H7 (cell line): ENCODE measurements around the gene ATCAY. TPM values are rescaled to one million over a fixed set of nuclear protein-coding genes. Genes with fewer than 3 reads are reported as not detected.
A peak's percentile ranks its signal among the peaks of the same experiment; 100 is the strongest.

Source experiments
- DNase-seq: peaks from one replicate; pipeline ENCODE4 v3.0.0; 2012
- H3K27me3 ChIP-seq: 2 replicates; pipeline ENCODE4 v1.6.0; 2011; ENCODE audit warnings: mild to moderate bottlenecking, low read length; ENCODE audit not compliant: control insufficient read depth, insufficient read depth
- H3K36me3 ChIP-seq: replicated peaks from 2 replicates; pipeline ENCODE4 v1.5.1; 2011; ENCODE audit warnings: low read length; ENCODE audit not compliant: control insufficient read depth, insufficient read depth
- H3K4me3 ChIP-seq: 2 replicates; pipeline ENCODE4 v1.5.1; 2011; ENCODE audit warnings: low read depth, mild to moderate bottlenecking, control low read depth, low read length, moderate library complexity; ENCODE audit not compliant: insufficient read depth
- total RNA-seq: library from RNA; depleted of rRNA; stranded (reverse); fragments of >200 nt; shearing (Covaris generic); gene quantifications from 2 replicates; pipeline ENCODE4 v1.2.3, GENCODE V29; 2014; rRNA removed

ATCAY gene, protein sequence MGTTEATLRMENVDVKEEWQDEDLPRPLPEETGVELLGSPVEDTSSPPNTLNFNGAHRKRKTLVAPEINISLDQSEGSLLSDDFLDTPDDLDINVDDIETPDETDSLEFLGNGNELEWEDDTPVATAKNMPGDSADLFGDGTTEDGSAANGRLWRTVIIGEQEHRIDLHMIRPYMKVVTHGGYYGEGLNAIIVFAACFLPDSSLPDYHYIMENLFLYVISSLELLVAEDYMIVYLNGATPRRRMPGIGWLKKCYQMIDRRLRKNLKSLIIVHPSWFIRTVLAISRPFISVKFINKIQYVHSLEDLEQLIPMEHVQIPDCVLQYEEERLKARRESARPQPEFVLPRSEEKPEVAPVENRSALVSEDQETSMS
- 10.2 and 17.9 TPM in 2 replicates for total RNA-seq

- Histone ChIP-seq H3K4me3 (peak within 1 kb of the TSS; percentile 65), H3K36me3 (peaks cover 1% of the 10 kb centered on the region; the same call in 1 of the 2 replicates), H3K27me3 (peaks cover 9% of the 10 kb centered on the region)
- DNase-seq = peak; percentile 97
These were observed at the start of gene ATCAY for GRCh38 chr19:3880471-3881271. TSS of gene ATCAY (plus strand) at chr19:3880685. CDS start at chr19:3885768, 5,083 bp downstream.

GRCh38 chr19:3831601-3832000 lies 48.9 kb upstream of the ATCAY start:
- peak; percentile 51 for DNase-seq
- Histone ChIP-seq H3K36me3 (no peaks in the 10 kb centered on the region), H3K4me3 (no peak overlapping the region), H3K27me3 (no peaks in the 10 kb centered on the region)

GRCh38 chr19:3832001-3832400 lies 48.5 kb upstream of the ATCAY start:
- Histone ChIP-seq H3K36me3 (no peaks in the 10 kb centered on the region), H3K27me3 (no peaks in the 10 kb centered on the region), H3K4me3 (no peak overlapping the region)
- no peak for DNase-seq

GRCh38 chr19:3833578-3834348 lies 46.7 kb upstream of the ATCAY start:
- Histone ChIP-seq H3K36me3 (no peaks in the 10 kb centered on the region), H3K4me3 (no peak overlapping the region), H3K27me3 (no peaks in the 10 kb centered on the region)
- DNase-seq = peak; percentile 58

DNA sequence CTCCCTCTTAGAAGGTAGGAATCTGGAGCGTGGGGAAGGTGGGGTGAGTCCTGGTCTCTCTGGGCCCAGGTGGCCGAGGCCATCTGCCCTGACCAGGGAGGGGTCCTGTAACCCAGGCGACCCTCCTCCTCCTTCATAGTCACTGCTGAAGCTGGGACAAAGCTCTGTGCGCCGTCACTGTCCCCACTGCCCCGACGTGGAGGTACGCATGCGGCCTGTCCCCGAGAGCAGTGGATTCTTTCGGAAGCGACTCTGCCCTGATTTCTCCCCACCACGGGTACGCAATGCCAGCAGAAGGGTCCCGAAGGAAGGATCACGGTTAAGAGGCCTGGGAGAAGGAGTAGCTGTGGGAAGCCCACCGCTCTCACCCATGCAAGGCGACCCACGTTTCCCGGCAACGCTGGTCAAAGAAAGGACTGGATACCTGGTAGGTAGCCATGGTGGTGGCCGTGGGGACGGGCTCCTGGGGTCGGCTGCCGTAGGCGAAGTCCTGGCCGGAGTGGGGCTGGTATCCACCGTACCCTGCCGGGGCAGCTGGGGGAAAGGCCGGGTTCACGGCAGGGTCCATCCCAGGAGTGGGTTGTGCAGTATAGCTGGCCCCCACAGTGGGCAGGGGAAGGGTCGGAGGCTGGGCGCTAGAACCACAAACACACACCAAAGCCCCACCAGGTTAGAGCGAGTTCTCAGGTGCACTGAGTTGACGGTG lies 46.0 kb upstream of the ATCAY start:
- no peak overlapping the region for H3K4me3 ChIP-seq
- DNase-seq = peak; percentile 59
- no peaks in the 10 kb centered on the region for H3K36me3 ChIP-seq
- H3K27me3 ChIP-seq = no peaks in the 10 kb centered on the region

DNA sequence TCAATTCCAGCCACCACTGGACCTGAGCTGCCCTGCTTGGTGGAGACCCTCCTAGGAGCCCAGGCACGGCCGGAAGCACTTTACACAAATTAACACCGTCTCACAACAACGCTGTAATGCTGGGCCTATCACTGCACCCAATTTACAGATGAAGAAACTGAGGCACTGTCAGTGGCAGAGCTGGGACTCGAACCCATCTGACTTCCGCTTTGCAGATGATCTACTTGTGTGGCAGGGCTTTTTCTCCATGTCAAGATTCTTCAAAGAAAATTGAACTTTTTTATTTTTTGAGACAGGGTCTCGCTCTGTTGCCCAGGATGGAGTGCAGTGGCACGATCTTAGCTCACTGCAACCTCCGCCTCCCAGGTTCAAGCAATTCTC lies 45.4 kb upstream of the ATCAY start:
- DNase-seq = no peak
- H3K4me3 ChIP-seq = no peak overlapping the region
- H3K27me3 ChIP-seq = no peaks in the 10 kb centered on the region
- H3K36me3 ChIP-seq = no peaks in the 10 kb centered on the region

DNA sequence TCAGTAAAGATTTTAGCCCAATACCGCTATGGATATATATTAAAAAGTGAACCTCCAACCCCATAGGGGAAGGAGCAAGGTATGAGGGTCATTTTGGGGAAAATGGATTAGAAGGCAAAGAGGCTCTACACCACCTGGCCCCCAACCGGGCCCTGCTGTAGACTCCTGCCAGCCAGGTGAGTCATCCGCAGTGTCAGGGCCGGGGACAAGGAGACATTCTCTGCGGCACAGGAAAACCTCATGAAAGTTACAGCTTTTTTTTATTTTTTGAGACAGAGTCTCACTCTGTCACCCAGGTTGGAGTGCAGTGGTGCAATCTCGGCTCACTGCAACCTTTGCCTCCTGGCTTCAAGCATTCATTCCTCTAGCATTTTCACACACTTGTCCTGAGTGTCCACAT lies 43.6 kb upstream of the ATCAY start:
- H3K36me3 ChIP-seq = no peaks in the 10 kb centered on the region
- DNase-seq = no peak
- no peaks in the 10 kb centered on the region for H3K27me3 ChIP-seq
- H3K4me3 ChIP-seq = no peak overlapping the region

- no peak overlapping the region for H3K4me3 ChIP-seq
- H3K36me3 ChIP-seq = no peaks in the 10 kb centered on the region
- no peak for DNase-seq
- H3K27me3 ChIP-seq = no peaks in the 10 kb centered on the region
These were observed 43.2 kb upstream of the ATCAY start for GRCh38 chr19:3837332-3837731.

GRCh38 chr19:3837922-3838321 lies 42.6 kb upstream of the ATCAY start:
- no peak for DNase-seq
- Histone ChIP-seq H3K27me3 (no peaks in the 10 kb centered on the region), H3K4me3 (no peak overlapping the region), H3K36me3 (no peaks in the 10 kb centered on the region)

DNA sequence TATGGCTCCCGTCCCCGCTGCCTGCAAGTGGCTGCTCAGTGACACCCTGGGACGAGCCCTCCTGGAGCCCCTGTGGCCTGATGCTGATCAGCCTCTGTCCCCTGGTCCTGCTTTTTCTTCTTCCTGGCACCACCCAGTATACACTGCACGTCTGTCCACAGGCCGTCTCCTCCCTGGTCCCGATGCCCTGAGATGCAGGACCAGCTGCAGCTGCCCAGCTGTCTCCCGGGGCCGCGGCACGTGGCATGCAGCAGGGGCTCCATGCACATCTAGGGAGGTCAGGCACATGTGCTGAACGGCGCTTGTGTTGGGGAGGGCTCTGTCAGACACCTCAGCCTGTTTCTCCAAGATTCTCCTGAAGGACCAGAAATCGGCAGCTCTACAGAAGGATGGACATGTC lies 41.8 kb upstream of the ATCAY start:
- H3K27me3 ChIP-seq = no peaks in the 10 kb centered on the region
- no peaks in the 10 kb centered on the region for H3K36me3 ChIP-seq
- DNase-seq = no peak
- H3K4me3 ChIP-seq = no peak overlapping the region

DNA sequence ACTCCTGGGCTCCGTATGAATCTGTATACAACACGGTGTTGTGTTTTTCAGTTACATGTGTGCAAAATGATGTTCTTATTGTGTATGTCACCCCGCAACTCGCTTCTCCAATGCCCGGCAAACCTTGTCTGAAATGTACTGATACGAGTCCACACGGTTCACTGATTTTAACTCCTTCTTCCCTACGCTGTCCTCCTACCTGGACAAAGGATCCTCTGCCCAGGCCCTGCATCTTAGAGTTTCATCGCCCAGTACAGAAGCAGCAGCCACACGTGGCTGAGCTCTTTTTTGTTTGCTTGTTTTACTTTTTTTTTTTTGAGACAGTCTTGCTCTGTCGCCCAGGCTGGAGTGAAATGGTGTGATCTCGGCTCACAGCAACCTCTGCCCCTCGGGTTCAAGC lies 40.5 kb upstream of the ATCAY start:
- Histone ChIP-seq H3K27me3 (no peaks in the 10 kb centered on the region), H3K36me3 (no peaks in the 10 kb centered on the region), H3K4me3 (no peak overlapping the region)
- DNase-seq = no peak

DNA sequence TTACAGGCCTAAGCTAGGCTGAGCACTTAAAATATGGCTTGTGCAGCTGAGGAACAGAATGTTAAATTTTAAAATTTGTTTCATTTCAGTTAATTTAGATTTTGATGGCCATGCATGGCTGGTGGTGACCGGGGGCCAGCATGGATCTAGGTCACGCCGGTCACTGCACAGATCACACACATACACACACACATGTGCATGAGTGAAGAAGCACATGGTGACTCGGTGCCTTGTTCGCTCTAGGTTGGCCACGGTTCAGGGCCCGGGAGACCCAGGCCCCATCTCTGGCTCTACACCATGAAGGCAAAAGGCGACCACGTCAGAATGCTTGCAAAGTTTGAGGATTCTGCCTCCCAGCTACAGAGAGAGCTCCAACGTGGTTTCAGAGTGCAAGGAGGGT lies 39.7 kb upstream of the ATCAY start:
- no peak overlapping the region for H3K4me3 ChIP-seq
- peak; percentile 35 for DNase-seq
- H3K27me3 ChIP-seq = no peaks in the 10 kb centered on the region
- H3K36me3 ChIP-seq = no peaks in the 10 kb centered on the region

GRCh38 chr19:3842948-3843347 lies 37.5 kb upstream of the ATCAY start:
- H3K4me3 ChIP-seq = no peak overlapping the region
- H3K36me3 ChIP-seq = no peaks in the 10 kb centered on the region
- no peak for DNase-seq

DNA sequence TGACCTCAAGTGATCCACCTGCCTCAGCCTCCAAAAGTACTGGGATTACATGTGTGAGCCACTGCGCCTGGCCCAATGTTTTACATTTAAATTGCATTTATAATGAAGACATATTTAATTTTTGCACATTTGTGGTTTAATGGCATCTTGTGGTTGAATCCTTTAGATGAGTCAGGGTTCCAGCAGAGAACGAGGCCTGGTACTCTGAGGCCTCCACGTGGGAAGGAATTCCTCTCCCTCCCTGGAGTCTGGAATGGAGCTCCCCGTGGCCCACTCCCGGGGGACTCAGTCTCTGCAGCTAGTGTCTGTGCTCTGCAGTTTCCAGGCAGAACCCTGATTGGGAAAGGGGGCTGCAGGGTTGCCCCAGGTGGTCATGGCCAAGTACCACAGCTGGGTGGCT lies 35.9 kb upstream of the ATCAY start:
- no peak for DNase-seq
- Histone ChIP-seq H3K36me3 (no peaks in the 10 kb centered on the region), H3K4me3 (no peak overlapping the region), H3K27me3 (no peaks in the 10 kb centered on the region)

More at GRCh38 chr19:3842948-3843347, 37.5 kb upstream of the ATCAY start:
- no peaks in the 10 kb centered on the region for H3K27me3 ChIP-seq
